Activated CD4-positive, CD25-positive, alpha-beta regulatory T cell treated with anti-CD3 and anti-CD28 coated beads, Interleukin-2, amount 50 U/mL, for 16 hours (primary cell): Measurements from ENCODE around the gene BTBD9.

Experiments used
- DNase-seq: peaks from one replicate; pipeline ENCODE4 v3.0.0-alpha.2; 2020; ENCODE audit warnings: low read depth, low spot score

The BTBD9 gene

GRCh38 chr6:38599261-38599660 lies 40.5 kb downstream of the BTBD9 start:
- DNase-seq, result no peak

- DNase-seq, result no peak
Measured at GRCh38 chr6:38593998-38594665, 45.6 kb downstream of the BTBD9 start.

- no peak for DNase-seq
Measured at GRCh38 chr6:38593409-38593808, 46.3 kb downstream of the BTBD9 start.

GRCh38 chr6:38591439-38591838 lies 48.3 kb downstream of the BTBD9 start:
- DNase-seq, result no peak

GRCh38 chr6:38589367-38589720 lies 50.4 kb downstream of the BTBD9 start:
- DNase-seq, result no peak

GRCh38 chr6:38588631-38589366 lies 50.9 kb downstream of the BTBD9 start:
- DNase-seq, result no peak

- DNase-seq, result no peak
Measured at GRCh38 chr6:38587766-38588362, 51.9 kb downstream of the BTBD9 start.

GRCh38 chr6:38586992-38587391 lies 52.7 kb downstream of the BTBD9 start:
- no peak for DNase-seq

- DNase-seq, result no peak
Measured at GRCh38 chr6:38584731-38585130, 55.0 kb downstream of the BTBD9 start.

- no peak for DNase-seq
Measured at GRCh38 chr6:38583523-38583922, 56.2 kb downstream of the BTBD9 start.

- DNase-seq, result no peak
Measured at GRCh38 chr6:38580030-38580429, 59.7 kb downstream of the BTBD9 start.

- no peak for DNase-seq
Measured at GRCh38 chr6:38579010-38579628, 60.6 kb downstream of the BTBD9 start.

- no peak for DNase-seq
Measured at GRCh38 chr6:38578075-38578474, 61.7 kb downstream of the BTBD9 start.

- no peak for DNase-seq
Measured at GRCh38 chr6:38577492-38577891, 62.2 kb downstream of the BTBD9 start.

- DNase-seq, result no peak
Measured at GRCh38 chr6:38573801-38574395, 65.8 kb downstream of the BTBD9 start.

GRCh38 chr6:38572186-38572813 lies 67.4 kb downstream of the BTBD9 start:
- DNase-seq, result no peak

GRCh38 chr6:38571721-38572120 lies 68.0 kb downstream of the BTBD9 start:
- no peak for DNase-seq

- DNase-seq, result no peak
Measured at GRCh38 chr6:38570750-38571149, 69.0 kb downstream of the BTBD9 start.

- no peak for DNase-seq
Measured at GRCh38 chr6:38567436-38567835, 72.3 kb downstream of the BTBD9 start.

- DNase-seq, result no peak
Measured at GRCh38 chr6:38566295-38567030, 73.3 kb downstream of the BTBD9 start.

GRCh38 chr6:38564301-38564700 lies 75.4 kb downstream of the BTBD9 start:
- DNase-seq, result no peak
